SH-SY5Y (cell line): ENCODE results near the gene TMEM271.

Source experiments
- GATA2 ChIP-seq: IDR thresholded peaks from 2 replicates; pipeline ENCODE4 v1.6.1; 2011; ENCODE audit warnings: mild to moderate bottlenecking, low read depth, low read length
- GATA3 ChIP-seq: IDR thresholded peaks from 2 replicates; pipeline ENCODE4 v1.6.1; 2011; ENCODE audit warnings: low read depth, mild to moderate bottlenecking, low read length, moderate library complexity

Gene TMEM271

GRCh38 chr4:575281-576141 lies 584 bp downstream of the TMEM271 start:
- TF ChIP-seq GATA2, result no peak
- no peak for TF ChIP-seq GATA3

GRCh38 chr4:574346-575161 lies 1.5 kb downstream of the TMEM271 start:
- TF ChIP-seq GATA2, result no peak
- no peak for TF ChIP-seq GATA3

GRCh38 chr4:573122-573892 lies 2.8 kb downstream of the TMEM271 start:
- no peak for TF ChIP-seq GATA2
- TF ChIP-seq GATA3, result no peak

- TF ChIP-seq GATA2 (no peak), GATA3 (no peak)
These were observed 3.5 kb downstream of the TMEM271 start for GRCh38 chr4:572594-572993.

GRCh38 chr4:571838-572572 lies 4.1 kb downstream of the TMEM271 start:
- TF ChIP-seq GATA2, result no peak
- TF ChIP-seq GATA3, result no peak

GRCh38 chr4:570754-571153 lies 5.3 kb downstream of the TMEM271 start:
- TF ChIP-seq GATA2, result no peak
- no peak for TF ChIP-seq GATA3

- no peak for TF ChIP-seq GATA3
- no peak for TF ChIP-seq GATA2
These were observed 6.0 kb downstream of the TMEM271 start for GRCh38 chr4:569958-570667.

- TF ChIP-seq GATA3, result no peak
- no peak for TF ChIP-seq GATA2
These were observed 7.1 kb downstream of the TMEM271 start for GRCh38 chr4:568962-569361.

- TF ChIP-seq GATA2, result no peak
- TF ChIP-seq GATA3, result no peak
These were observed 7.8 kb downstream of the TMEM271 start for GRCh38 chr4:568351-568652.

GRCh38 chr4:567457-568350 lies 8.4 kb downstream of the TMEM271 start:
- TF ChIP-seq GATA2 (no peak), GATA3 (no peak)

GRCh38 chr4:566508-567295 lies 9.4 kb downstream of the TMEM271 start:
- no peak for TF ChIP-seq GATA2
- TF ChIP-seq GATA3, result no peak

GRCh38 chr4:566035-566434 lies 10.1 kb downstream of the TMEM271 start:
- TF ChIP-seq GATA2, result no peak
- TF ChIP-seq GATA3, result no peak

GRCh38 chr4:561426-561825 lies 14.7 kb downstream of the TMEM271 start:
- TF ChIP-seq GATA2, result no peak
- TF ChIP-seq GATA3, result no peak
